Raji (cell line): ENCODE measurements around the gene LMAN2.

ENCODE experiments used
- POLR2A ChIP-seq: IDR thresholded peaks from 2 replicates; pipeline ENCODE4 v1.6.1; 2011; ENCODE audit warnings: low read depth, low read length, control low read depth; ENCODE audit not compliant: insufficient read depth

The LMAN2 gene

DNA sequence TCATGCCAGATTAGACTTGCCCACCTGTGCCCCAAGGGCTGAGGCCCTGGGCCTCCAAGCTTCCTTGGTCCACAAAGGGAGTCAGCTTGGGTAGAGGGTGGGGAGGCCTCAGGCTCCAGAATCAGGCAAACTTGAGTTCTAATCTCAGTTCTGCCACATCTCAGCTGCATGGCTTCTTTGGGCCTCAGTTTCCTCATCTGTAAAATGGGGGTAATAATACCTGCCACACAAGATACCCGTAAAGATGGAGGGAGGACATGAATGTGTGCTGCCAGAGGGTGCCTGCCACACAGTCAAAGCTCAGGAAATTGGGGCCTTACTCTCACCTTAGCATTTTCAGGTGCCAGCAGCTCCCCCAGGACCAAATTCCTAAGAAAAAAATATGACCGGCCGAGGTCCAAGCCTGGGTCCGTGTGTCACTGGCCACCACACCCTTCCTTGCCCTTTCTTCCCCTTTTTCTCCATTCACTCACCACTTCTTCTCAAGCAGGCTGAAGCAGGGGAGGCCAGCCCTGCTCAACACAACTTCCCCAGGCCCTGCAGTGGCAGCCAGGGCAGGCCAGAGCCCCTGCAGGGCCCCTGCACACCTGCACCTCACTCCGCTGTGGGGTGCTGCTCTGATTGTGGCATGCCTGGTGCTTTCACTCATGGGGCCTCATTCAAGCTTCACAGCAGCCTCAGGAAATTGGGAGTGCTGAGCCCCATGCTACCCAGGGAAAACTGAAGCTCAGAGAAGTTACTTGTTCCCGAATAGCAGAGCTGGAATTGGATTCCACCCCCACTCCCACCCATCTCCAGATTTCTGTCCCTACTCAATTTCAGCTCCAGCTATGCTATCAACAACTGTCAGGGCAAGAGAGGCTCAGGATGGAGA lies 10.2 kb upstream of the LMAN2 start:
- no peak for TF ChIP-seq POLR2A

DNA sequence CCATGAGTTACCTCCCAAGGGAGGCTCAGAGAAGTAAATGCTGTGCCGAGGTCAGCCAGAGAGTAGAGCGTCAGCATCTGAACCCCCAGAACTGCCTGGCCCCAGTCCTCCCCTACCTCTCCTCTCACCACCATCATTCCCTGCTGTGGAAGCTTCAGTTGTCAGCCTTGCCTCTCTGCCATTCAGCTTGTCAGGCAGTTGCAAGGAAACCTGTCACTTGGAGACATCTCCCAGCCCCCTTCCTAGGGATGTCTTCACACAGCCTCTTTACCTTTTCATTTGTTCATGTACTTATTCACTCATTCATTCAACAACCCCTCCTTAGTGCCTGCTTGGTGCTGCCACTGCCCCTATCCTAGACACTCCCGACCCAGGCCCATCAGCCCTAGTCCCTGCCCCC lies 8.4 kb upstream of the LMAN2 start:
- TF ChIP-seq POLR2A = no peak

DNA sequence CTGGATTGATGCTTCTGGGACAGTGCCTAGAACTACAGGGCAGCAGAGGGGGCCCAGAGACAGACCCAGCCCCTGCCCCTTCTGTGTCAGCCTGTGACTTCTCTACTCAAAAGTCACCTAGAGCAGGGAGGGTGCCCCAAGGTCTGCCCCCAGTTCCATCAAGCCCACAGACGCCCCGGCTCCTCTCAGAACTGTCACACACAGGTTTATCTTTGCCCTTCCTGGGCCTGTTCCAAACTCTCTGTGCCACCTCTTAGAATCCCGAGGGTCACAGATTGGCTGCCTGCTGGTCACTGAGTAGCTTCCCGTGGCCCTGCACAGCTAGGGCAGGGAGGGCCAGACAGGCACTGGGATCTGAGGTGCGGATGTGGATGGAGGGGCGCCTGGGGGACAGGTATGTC lies 8.0 kb upstream of the LMAN2 start:
- no peak for TF ChIP-seq POLR2A

DNA sequence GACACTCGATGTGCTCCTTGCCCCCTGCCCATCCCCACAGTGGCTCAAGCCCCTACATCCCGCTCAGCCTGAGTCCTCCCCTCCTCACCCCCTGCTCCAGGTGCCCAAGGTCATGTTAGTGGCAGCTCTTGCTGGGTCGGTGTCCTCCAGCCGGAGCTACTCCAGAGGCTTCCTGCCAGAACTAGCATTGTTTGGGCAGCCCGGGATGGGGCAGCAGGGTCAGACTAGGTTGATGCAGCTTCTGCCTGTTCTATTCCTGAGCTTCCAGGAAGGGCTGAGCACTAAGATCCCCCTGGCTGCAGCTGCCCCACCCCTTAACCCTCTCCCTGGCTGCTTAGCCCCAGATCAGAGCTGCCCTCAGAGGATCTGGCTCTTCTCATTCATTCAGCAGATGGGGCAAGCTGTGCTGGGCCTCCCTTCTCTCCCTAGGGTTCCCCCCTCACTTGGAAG lies 6.9 kb upstream of the LMAN2 start:
- no peak for TF ChIP-seq POLR2A

DNA sequence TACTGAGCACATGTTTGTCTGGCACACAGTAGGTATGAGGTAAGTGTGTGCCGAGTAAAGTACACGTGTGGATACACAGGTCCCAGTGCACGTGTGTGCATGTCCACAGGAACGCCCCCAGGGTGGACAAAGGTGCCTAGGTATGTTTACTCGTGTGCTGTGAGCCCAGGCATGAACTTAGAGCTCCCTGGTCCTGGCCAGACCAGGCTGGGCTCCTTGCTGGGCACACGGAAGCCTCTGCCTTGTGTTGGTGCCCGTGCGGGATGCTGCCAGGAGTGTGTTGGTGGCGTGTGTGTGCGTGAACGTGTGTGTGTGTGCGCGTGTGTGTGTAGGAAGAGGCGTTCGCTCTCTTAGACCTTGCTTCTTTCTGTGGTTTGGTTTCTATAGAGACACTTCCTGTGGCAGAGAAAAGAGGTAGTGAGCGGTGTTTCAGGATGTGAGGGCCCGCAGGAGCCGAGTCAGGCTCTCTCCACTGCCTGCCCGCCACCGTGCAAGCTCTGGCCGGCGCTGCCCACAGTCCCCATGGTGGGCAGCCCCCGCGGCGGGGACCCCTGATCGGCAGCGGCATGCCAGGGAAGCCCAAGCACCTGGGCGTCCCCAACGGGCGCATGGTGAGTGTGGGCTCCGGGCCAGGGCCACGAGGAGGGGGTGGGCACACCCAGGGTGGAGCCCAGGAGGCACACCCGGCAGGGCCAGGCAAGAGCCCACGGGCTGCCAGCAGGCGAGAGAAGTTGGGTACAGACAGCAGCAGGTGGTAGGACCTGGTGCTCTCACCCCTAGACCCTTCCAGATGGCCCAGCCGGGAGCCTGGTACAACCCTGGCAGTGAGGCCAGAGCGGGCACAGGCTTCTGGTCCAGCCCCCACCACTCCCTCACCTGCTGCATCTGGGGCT lies 6.2 kb upstream of the LMAN2 start, which contains the start of gene RGS14:
RGS14 (plus strand) TSS at position 466 of the 893 bp plus-strand sequence; CDS start at position 567, 101 bp downstream.
- TF ChIP-seq POLR2A = peak; percentile 86

DNA sequence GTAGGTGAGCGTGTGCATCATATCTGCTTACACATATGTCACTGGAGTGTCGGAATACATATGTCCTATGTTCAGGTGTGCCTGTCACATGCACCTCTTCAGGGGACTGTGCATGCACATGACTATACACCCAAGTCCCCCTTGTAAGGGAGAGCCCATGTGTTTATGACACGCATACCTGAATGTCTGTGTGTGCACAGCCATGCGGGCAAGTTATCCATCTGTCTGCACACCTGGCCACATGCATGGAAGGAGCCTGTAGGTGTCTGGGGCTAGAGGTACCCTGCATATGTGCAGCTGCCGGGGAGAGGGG lies 5.6 kb upstream of the LMAN2 start:
- no peak for TF ChIP-seq POLR2A

DNA sequence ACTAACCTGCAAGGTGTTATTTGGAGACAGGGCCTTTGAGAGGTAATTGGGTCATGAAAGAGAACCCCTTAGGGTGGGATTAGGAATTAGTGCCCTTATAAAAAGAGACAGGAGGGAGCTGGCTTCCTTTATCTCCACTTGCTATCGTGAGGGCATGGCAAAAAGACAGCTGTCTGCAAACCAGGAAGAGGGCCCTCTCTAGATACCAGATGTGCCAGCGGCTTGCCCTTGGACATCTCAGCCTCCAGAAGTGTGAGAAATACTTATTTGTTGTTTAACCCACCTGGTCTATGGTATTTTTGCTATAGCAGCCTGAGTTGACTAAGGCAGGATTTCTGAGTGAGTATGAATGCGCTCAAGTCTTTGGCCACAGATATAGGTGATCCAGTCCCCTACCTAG lies 5.3 kb upstream of the LMAN2 start:
- no peak for TF ChIP-seq POLR2A

DNA sequence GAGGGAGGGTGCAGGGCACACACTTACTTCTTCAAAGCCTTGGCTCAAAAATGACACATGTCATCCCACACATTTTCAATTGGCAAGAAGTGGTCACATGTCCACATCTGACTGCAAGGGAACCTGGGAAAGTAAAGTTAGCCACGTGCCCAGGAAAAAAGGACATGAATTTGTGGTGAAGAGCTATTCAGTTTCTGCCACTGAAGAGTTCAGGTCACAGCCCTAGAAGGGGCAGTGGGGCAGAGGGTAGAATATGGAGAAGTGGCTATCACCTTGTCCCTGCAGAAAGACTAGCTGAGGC lies 4.3 kb upstream of the LMAN2 start:
- no peak for TF ChIP-seq POLR2A

DNA sequence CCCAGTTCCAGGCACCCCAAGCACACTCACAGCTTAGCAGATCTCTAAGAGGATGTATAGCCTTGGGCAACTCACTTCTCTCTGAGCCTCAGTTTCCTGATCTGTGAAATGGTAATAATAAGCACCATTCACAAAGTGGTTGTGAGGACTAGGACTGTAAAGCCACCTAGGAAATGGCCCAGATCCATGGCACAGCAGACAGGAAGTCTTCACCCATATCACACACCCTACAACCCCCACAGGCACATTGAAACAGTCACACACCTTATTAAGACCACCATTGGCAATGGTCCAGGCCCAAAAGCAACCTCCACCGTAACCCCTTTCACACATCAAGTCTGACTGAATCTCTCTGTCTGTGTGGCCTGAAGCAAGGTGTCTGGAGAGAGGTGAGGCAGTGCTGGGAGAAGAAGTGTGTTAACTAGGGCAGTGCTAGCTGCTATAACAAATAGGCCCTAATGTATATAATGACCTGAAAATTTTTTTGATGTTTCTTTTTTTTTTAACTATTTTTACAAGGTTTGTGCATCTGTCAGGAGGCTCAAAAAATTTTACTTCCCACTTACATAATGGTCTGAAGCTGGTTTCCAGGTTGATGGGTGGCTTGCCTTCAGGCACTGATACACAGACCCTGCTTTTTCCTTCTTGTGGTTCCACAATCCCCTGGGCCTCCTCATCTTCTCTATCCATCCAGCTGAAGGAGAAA lies 3.8 kb upstream of the LMAN2 start:
- TF ChIP-seq POLR2A = no peak

DNA sequence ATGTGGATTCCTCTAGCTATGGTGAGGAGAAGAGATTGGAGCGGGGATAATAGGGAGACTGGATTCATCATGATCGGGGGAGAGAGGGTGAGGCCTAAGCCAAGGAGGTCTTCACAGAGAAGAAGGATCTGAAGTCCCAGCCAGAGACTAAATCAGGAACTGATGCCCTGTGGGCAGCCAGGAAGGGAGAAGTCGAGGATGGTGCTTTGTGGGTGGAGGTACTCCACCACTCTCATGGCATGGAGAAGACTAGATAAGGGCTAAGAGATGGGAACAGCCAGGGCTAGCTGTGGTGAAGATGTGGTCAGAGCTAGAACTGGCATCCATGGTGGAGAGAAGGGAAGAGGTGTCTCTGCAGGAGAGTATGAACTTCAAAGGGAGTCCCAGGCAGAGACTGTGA lies 3.2 kb upstream of the LMAN2 start:
- TF ChIP-seq POLR2A = no peak

DNA sequence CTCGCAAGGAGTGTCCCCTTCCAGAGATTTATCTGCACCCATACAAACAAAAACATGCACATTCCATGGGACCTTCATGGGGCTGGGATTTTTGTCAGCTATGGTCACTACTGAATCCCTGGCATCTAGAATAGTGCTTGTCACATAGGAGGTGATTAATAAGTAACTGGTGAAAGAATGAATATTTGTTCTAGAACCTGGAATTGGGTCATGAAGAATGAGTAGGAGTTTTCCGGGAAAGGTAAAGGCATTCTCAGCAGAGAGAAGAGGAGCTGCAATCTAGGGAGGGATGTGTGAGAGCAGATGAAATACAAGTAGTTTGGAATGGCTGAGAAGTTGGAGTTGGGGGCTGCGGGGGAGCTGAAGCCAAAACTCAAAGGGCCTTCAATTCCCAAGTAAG lies 2.8 kb upstream of the LMAN2 start:
- no peak for TF ChIP-seq POLR2A

DNA sequence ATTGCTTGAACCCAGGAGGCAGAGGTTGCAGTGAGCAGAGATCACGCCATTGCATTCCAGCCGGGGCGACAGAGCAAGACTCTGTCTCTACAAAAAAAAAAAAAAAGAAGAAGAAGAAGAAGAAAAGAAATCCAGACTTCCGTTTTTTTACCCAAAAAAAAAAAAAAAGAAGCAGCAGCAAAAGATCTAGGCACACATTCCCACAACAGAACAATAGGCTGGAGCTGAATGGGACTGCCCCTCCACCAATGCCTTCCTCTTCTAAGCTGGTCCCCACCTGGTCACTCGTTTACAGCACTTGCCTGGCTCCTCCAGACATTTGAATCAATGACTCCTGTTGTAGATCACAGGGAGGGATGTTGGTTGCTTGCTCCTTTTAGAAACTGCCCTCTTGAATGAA lies 1.6 kb upstream of the LMAN2 start:
- TF ChIP-seq POLR2A = no peak

DNA sequence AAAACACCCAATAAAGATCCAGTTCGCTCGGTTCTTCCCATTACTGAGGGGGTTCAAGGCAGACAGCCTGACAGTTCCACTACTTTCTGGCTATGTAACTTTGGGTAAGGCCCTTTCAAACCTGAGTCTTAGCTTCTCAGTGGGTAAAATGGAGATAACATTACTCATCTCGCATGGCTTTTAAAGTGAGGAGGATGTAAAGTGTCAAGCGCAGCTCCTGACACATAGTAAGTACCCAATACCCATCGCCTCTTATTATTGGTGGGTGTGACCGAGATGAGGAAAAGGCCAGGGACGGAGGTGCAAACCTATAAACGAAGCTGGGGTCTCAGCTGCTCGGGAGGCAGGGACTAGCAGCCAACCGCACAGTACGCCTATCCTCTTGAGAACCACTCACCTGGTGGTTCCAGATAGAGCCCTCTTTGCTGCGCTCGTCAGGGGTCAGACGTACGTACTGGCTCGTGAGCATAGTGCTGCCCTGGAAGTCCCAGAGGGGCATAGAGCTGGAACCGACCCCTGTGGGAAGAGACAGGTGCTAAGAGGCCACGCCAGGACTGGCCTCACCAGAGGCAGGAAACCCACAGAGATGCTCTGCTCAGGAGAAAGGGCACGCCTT lies 584 bp downstream of the LMAN2 start:
- TF ChIP-seq POLR2A = no peak

DNA sequence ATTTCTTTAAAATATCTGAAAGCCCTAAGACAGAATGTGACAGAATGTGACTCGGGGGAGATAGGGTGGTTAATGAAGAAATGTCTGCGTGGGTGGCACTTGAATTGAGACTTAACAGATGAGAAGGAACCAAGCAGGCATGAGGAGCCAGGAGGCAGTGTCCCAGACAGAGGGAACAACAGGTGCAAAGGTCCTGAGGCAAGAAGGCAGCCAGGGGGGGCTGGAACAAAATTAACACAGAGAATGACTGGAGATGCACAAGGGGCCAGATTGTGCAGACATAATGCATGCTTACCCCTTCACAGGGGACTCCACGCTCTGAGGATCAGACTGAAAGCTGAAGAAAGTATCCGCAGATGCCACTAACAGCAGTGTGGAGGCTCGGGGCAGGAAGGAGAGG lies 1.7 kb downstream of the LMAN2 start:
- no peak for TF ChIP-seq POLR2A

DNA sequence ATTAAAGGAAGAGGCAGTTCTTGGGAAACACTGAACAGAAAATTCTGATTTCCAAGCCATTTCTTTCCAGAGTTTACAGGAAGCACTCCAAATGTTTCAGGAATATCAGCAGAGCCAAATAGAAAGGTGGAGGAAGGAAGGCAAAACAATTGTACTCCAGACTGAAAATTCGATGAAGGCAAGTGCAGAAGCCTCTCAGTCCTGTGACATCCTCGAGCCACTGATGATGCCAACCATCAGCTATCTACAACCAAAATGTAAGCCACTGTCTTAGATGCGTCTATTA lies 2.2 kb downstream of the LMAN2 start:
- TF ChIP-seq POLR2A = no peak
